GM19099 (cell line): ENCODE results near the gene PIGL.

Source experiments
- POLR2A ChIP-seq: IDR thresholded peaks from 3 replicates; pipeline ENCODE4 v1.6.1; 2011; ENCODE audit warnings: low read depth; ENCODE audit not compliant: insufficient read length; ENCODE audit errors: extremely low read depth

PIGL gene

DNA sequence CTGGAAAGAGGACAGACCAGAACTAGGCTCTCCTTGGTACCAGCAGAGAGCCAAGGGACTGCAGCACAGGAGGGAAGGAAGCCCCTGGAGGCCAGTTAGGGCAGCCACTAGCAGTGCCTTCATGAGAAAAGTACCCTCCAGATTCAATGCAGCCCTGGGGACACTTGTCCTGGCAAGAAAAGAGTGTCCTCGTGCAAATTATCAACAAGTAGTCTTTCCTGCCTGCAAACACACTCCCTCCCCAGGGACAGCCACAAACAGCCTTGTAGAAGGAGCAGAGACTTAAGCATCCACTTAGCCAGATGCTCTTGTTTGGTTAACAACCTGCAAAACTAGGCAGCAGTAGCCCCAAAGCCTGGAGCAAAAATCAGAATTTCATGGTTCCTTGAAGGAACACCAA, 112.0 kb downstream of the PIGL start:
- no peak for TF ChIP-seq POLR2A

DNA sequence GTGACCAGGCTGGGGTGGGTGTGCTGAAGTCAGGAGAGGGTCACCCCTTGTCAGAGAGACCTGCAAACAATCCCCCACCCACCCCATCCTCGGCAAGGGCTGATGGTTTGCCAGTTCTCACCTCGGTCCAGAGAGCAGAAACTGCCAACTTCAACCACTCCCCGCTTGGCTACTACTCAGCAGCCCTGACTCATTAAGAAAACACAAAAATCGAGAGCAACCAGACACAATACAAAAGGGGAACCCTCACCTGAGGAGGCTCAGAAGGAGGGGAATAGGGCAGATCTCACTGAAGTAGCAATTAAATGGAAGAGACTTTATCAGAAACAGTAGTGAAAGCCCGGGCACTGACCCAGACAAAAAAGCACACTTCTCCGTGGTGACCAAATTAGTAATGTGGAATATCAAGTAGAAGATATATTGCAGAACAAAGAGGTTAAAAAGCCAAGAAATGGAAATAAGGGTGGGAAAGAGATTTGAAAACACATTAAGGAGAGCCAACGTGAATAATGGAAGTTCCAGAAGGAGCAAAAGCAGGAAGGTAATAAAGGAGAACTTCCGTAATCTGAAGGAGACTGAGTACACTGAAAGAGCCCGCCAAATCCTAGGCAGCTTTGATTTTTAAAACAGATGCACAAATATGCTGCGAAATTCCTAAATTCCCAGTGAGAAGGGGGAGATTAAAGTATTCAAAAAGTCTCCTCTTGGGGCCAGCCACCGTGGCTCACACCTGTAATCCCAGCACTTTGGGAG, 112.7 kb downstream of the PIGL start:
- no peak for TF ChIP-seq POLR2A

DNA sequence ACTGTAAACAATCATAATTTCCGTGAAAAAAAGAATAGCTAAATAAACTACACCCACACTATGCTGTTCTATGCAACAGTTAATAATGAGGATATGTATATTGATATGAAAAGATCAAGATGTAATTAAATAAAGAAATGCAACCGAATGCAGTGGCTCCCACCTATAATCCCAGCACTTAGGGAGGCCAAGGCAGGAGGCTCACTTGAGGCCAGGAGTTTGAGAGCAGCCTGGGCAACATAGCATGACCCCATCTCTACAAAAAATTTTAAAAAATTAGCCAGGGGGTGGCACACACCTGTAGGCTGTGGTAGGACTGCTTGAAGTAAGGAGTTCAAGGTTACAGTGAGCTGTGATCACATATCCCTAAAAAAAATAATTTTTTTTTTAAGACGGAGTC, 121.4 kb downstream of the PIGL start:
- TF ChIP-seq POLR2A, result no peak

DNA sequence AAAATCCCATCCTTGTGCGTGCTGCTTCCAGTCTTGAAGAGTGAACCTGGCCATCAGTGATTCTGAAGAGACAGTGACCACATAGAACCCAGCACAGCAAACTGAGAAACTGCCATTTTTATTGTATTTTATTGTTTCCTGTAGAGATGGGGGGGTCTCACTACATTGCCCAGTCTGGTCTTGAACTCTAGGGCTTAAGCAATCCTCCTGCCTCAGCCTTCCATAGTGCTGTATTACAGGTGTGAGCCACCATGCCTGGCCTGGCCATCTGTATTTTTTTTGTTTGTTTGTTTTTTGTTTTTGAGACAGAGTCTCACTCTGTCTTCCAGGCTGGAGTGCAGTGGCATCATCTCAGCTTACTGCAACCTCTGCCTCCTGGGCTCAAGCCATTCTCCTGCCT, 122.4 kb downstream of the PIGL start:
- TF ChIP-seq POLR2A, result no peak

DNA sequence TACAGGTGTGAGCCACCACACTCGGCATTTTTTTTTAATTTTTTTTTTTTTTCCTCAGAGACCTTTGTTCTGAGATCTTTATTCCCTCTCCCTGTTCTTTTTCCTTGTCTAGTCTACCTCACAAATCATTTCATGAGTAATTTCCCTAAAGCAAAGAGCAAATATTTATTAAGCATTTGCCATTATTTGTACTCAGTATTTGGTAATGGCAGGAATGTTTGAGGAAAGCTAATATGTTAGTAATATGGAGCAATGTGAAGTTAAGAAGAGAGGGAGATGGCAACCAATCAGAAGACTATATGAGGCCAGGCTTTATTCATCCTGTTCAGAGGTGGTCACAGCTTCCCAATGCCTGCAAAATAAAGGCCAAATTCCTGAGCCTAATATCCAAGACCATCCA, 122.9 kb downstream of the PIGL start:
- no peak for TF ChIP-seq POLR2A

DNA sequence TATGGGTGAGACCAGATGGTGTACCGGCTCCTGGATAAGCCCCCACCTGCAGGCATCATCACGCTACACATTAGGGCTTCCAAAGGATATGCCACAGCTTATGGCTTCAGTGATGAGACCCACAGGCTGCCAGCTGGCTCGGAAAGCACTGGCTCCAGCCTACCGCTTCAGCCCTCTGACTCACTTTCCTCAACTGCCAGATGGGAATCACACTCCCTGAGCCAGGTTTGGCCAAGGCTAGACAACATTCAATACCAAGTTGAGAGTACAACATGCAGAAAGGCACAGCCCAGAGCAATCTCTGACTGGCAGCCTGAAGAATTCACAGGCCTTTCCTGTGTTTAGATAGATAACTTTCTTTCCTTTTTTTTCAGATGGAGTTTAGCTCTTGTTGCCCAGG, 126.0 kb downstream of the PIGL start:
- TF ChIP-seq POLR2A, result no peak

DNA sequence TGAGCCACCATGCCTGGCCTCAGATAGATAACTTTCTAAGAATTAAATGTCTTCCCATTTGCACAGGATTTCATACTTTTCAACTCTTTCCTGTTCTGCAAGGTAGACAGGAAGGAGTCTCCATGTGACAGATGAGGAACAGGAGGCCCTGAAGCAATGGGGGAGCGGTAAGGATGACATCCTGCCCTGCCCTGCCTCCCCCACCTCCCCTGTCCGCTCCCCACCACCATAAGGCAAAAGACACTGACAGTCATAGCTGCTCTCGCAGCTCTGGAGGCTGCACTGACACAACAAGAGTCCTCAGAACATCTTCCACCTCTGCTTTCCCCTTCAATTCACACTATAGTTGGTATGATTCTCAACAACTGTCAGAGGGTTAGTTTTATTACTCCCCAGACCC, 126.6 kb downstream of the PIGL start:
- TF ChIP-seq POLR2A, result no peak

DNA sequence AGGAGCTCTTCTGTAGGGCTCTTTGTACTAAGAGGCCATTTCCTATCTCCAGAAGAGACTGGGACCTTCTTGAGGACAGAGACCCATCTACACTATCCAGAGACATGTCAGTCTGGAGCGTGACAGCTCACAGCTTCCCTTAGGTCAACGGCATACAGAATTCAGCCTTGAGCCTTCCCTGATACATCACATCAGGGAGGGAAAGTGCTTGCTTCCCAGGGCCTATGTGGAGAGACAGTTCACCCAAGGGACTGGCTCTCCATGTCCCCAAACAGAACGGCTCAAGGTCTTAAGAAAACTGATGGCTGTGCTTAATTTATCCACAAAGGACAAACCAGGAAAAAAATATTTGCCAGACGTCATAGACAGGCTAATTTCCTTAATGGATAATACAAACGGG, 128.6 kb downstream of the PIGL start:
- no peak for TF ChIP-seq POLR2A

DNA sequence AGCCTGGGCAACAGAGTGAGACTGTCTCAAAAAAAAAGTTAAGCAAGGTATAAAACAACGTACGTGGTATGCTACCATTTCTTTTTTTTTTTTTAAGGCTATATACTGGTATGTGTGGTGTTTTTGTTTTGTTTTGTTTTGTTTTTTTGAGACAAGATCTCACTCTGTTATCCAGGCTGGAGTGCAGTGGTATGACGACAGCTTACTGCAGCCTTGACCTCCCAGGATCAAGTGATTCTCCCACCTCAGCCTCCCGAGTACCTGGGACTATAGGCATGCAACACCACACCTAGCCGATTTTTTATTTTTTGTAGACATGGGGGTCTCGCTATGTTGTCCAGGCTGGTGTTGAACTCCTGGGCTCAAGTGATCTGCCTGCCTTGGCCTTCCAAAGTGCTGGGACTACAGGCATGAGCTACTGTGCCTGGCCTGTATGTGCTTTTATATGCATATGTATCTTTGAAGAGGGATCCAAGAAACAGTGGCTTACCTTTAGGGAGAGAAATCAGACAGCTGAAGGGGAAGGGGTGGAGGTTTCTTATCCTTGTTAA, 129.8 kb downstream of the PIGL start:
- no peak for TF ChIP-seq POLR2A

DNA sequence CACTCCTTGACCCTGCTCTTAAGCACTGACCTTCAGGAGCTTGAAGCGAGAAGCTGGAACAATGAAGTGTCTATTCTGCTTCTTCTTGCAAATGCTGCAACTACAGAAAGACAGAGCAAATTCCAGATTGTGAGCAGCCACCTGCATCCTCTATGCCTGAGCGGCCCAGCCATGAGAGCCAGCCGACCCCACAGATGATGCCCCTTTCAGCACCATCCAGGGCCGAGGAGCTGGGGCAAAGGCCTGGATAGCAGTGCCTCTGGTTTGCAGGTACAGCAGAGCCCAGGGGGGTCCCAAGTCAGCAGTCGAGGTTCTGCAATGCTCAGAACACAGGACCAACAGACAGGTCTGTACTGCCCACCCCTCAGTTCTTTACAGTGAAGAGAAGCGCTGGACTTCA, 131.6 kb downstream of the PIGL start:
- TF ChIP-seq POLR2A, result no peak

DNA sequence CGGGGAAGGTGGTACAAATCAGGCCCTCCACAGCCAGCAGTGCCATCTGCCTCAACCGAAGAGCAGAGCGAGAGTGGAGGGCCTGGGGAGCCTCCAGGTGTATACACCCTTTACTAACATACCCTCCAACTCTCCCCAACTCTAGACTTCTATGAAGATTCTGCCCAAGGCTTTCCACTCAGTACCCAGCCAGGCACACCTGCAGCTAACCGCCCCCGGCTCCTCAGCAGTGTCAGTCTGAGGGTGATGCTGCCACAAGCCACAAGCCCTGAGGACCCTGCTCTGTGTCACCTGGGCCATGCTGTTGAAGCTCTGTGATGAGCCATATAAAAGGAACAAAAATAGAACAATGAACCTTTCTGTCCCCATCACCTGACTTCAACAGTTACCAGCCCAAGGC, 132.4 kb downstream of the PIGL start:
- no peak for TF ChIP-seq POLR2A

DNA sequence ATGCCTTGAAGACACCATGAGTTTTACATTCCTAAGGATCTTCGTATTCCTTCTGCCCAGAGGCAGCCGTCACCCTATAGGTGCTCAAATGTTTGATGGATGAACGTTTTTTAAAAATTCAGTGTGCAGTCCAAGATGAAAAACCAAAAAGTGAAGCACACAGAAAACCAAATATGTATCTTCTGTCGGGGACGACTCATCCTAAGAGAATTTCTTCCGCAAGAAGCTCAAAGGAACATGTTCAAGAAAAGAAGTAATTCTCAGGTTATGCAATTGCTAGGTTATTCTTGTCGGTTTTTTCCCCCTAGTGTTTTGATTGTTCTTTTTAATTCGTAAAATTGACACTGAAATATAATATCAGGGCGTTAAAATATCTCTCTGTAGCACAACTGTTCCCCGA, 134.8 kb downstream of the PIGL start:
- no peak for TF ChIP-seq POLR2A

DNA sequence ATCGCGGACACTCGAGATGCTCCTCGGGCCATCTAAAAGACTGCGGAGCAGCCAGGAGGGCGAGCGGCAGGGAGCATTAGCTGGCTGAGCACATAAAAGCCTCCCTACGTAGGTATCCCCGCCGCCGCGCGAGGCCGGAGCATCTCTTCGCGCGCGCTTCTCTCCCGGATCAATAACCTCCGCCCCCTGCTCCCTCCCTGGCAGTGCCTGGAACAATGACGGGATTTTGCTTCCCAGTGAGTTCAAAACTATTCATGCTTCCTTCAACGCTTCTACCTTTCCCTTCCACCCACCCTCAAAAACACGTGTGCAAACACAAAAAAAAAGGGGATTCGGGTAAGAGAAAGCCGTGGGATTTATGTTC, 135.3 kb downstream of the PIGL start:
- no peak for TF ChIP-seq POLR2A

DNA sequence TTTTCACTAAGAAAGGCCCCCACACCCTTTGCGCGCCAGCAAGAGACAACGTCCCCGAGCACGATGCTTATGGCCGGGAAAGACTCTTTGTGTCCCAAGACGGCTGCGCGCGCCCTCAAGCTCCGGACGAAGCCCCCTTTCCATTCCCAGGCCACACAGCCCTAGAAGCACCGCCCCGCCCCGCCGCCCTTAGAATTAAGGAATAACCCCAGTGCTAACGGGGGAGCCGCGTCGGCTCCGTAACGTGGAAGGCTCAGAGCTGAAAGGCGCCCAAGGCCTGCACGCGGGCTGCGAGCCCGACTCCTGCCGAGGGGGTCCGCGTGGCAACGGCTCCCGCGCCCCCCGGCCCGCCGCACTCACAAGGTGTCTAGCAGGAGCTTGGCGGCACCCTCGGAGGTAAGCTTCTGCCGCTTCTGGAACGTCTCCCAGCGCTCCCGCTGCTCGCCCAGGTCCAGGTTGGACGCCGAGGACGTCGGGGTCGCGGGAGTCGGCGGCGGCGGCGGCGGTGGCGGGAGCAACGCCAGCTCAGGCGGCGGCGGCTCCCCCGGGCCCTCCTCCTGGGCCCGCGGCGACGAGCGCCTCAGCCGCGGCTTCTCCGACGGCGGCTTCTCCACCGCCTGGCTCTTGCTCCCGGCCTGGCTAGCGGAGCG, 135.8 kb downstream of the PIGL start:
- TF ChIP-seq POLR2A, result no peak

DNA sequence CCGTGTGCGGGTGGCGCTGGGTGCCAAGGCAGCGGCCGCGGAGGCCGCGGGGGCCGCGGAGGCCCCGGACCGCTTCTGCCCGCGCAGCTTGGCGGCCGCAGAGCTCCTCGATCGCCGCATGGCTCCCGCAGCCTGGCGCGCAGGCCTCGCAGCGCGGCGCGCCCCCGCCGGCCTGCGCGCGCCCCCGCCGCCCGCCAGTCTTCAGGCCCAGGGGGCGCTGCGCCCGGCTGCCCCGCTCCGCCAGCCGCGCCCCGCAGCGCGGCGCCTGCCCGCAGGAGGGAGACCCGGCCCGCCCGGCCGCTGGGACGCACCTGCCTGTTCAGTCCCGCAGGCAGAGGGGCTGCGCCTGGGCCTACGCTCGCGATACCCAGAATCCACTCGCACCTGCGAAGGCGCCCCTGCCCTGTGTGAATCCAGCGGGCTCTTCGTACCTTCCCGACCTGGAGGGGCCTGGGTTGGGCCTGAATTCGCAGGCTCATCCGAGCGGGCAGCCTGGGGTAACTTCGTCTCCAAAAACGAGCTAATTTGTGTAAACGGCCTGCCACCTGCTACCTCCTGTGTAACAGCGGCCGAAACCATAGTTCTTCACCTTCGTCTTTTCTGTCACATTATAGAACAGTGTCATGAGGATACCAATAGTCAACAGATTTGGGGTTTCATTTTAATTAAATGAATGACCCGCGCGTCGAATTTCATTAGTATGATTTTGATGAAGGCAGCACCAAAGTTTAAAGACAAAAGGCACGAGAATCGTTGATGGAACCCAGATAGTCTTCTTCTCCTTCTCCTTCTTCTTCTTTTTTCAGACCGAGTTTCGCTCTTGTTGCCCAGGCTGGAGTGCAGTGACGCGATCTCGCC, 136.5 kb downstream of the PIGL start, which contains the start of gene CENPV:
Gene CENPV (minus strand): TSS at position 153 of the 858 bp plus-strand sequence. CDS start 33 bp downstream, at position 120.
- peak; percentile 80 for TF ChIP-seq POLR2A
